OCI-LY7 (cell line): Measurements from ENCODE around the gene SCGN. TPM values are rescaled to one million over a fixed set of nuclear protein-coding genes. Genes with fewer than 3 reads are reported as not detected.

Experiments
- BruUV-seq: library from RNA; stranded (reverse); fragments of 400-500 nt; replicated peaks from 2 replicates; lab custom pipeline; 2021; lab: Mats Ljungman, UMichigan
- CTCF ChIA-PET: fragments of 300-600 bp; sonication (Branson Sonifier 250); formaldehyde crosslinking; loops from one replicate; lab custom pipeline; 2022; ENCODE audit warnings: antibody characterized with exemption; ENCODE audit not compliant: unreplicated experiment; lab: Charles Lee
- POLR2A ChIA-PET: fragments of 300-600 bp; sonication (Branson Sonifier 250); formaldehyde crosslinking; loops from one replicate; lab custom pipeline; 2022; ENCODE audit warnings: antibody characterized with exemption; lab: Charles Lee
- DNase-seq: peaks from one replicate; pipeline ENCODE4 v3.0.0-alpha.2; 2015; ENCODE audit warnings: low spot score
- H2AFZ ChIP-seq: fragments of 200-600 bp; sonication (generic), shearing (Covaris generic); 2 replicates; pipeline ENCODE4 v1.6.1; 2014; ENCODE audit warnings: mild to moderate bottlenecking, antibody characterized with exemption, low read length, moderate library complexity
- H3K27ac ChIP-seq: fragments of 200-600 bp; sonication (generic); 2 replicates; pipeline ENCODE4 v1.5.1; 2014; ENCODE audit warnings: mixed run types, low read depth, mild to moderate bottlenecking, moderate library complexity, low read length, inconsistent platforms; ENCODE audit not compliant: poor library complexity, severe bottlenecking
- H3K36me3 ChIP-seq: fragments of 200-600 bp; sonication (generic); 2 replicates; pipeline ENCODE4 v1.6.1; 2014; ENCODE audit warnings: mild to moderate bottlenecking, antibody characterized with exemption, low read length, moderate library complexity, mixed read lengths; ENCODE audit not compliant: insufficient read depth
- H3K4me1 ChIP-seq: fragments of 200-600 bp; sonication (generic); 2 replicates; pipeline ENCODE4 v1.5.1; 2014; ENCODE audit warnings: mild to moderate bottlenecking, low read length; ENCODE audit not compliant: insufficient read depth, poor library complexity, severe bottlenecking
- H3K4me2 ChIP-seq: fragments of 200-600 bp; sonication (generic); 2 replicates; pipeline ENCODE4 v1.6.1; 2014; ENCODE audit warnings: mild to moderate bottlenecking, low read length
- H3K4me3 ChIP-seq: fragments of 200-600 bp; sonication (generic); 2 replicates; pipeline ENCODE4 v1.5.1; 2014; ENCODE audit warnings: mild to moderate bottlenecking, low read depth, low read length; ENCODE audit not compliant: poor library complexity, severe bottlenecking
- H3K79me2 ChIP-seq: fragments of 200-600 bp; sonication (generic); 2 replicates; pipeline ENCODE4 v1.6.1; 2016; ENCODE audit warnings: low read depth, mild to moderate bottlenecking, low read length, moderate library complexity, mixed read lengths; ENCODE audit not compliant: insufficient read depth
- H3K9me2 ChIP-seq: fragments of 200-600 bp; sonication (generic); 2 replicates; pipeline ENCODE4 v1.6.1; 2016; ENCODE audit warnings: mild to moderate bottlenecking, low read length, mixed read lengths; ENCODE audit not compliant: insufficient read depth
- H3K9me3 ChIP-seq: fragments of 200-600 bp; sonication (generic); 2 replicates; pipeline ENCODE4 v1.6.1; 2014; ENCODE audit warnings: mild to moderate bottlenecking, mixed run types, low read length, mixed read lengths
- H4K20me1 ChIP-seq: fragments of 200-600 bp; sonication (generic); 2 replicates; pipeline ENCODE4 v1.6.1; 2014; ENCODE audit warnings: mild to moderate bottlenecking, antibody characterized with exemption, low read length, moderate library complexity, mixed read lengths; ENCODE audit not compliant: insufficient read depth
- EZH2phosphoT487 ChIP-seq: fragments of 200-600 bp; sonication (generic); IDR thresholded peaks from 2 replicates; pipeline ENCODE4 v1.6.1; 2018; ENCODE audit warnings: low read depth, borderline replicate concordance, mild to moderate bottlenecking, mixed run types, antibody characterized with exemption, low read length, moderate library complexity, mixed read lengths
- intact Hi-C: fragments of 100-400 bp; cut with micrococcal nuclease; formaldehyde crosslinking; loops from one replicate; pipeline ENCODE4 v1.10.0; 2022; ENCODE audit not compliant: unreplicated experiment
- total RNA-seq, 2 experiments: library from RNA; depleted of rRNA in 1 of 2; stranded (reverse); fragments of >200 nt in 1 of 2; shearing (Covaris generic) in 1 of 2; gene quantifications; 2 replicates each; pipeline ENCODE4 v1.2.3, GENCODE V29; 2014 to 2022
- TF ChIP-seq, protein P1 (sequence below): fragments of 200-600 bp; sonication (generic); conservative IDR thresholded peaks from 2 replicates; pipeline ENCODE4 v1.5.1; 2014; ENCODE audit warnings: mild to moderate bottlenecking, antibody characterized with exemption, low read length, moderate library complexity, mixed read lengths

SCGN gene
- total RNA-seq, 2 experiments from 2014 or later = not detected

DNA sequence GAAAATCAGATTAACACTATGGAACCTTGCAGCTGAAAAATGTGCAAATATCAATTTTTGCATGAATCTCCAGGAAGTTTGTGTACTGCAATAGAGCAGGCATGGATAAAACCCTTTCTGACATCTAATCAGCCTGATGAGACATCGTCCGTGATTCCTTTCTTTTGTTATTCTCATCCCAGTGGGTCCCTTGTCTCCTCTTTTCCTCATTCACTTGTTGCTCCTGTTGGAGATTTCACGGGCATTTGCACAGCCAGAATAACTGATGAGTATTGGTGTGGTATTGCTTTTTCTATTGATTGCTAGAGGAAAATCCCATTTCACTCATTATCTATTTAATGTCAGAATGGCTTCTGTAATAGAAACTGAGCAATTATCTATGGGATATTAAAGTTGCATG is 39.9 kb downstream of the SCGN start:
- no peak overlapping the region for H3K4me2 ChIP-seq
- H4K20me1 ChIP-seq = no peaks in the 10 kb centered on the region
- CTCF ChIA-PET = no interaction called here
- H3K27ac ChIP-seq = no peak overlapping the region
- no peaks in the 10 kb centered on the region for H3K9me3 ChIP-seq
- intact Hi-C loops = no loop called here
- POLR2A ChIA-PET = no interaction called here
- no peaks in the 10 kb centered on the region for H3K36me3 ChIP-seq
- no TSS peak for BruUV-seq
- H2AFZ ChIP-seq = no peak overlapping the region
- no peaks in the 10 kb centered on the region for H3K79me2 ChIP-seq
- DNase-seq = no peak
- no peaks in the 10 kb centered on the region for H3K4me1 ChIP-seq
- no peak overlapping the region for H3K4me3 ChIP-seq
- no peak for TF ChIP-seq EZH2phosphoT487
- TF ChIP-seq, protein P1, sequence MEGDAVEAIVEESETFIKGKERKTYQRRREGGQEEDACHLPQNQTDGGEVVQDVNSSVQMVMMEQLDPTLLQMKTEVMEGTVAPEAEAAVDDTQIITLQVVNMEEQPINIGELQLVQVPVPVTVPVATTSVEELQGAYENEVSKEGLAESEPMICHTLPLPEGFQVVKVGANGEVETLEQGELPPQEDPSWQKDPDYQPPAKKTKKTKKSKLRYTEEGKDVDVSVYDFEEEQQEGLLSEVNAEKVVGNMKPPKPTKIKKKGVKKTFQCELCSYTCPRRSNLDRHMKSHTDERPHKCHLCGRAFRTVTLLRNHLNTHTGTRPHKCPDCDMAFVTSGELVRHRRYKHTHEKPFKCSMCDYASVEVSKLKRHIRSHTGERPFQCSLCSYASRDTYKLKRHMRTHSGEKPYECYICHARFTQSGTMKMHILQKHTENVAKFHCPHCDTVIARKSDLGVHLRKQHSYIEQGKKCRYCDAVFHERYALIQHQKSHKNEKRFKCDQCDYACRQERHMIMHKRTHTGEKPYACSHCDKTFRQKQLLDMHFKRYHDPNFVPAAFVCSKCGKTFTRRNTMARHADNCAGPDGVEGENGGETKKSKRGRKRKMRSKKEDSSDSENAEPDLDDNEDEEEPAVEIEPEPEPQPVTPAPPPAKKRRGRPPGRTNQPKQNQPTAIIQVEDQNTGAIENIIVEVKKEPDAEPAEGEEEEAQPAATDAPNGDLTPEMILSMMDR = no peak
- H3K9me2 ChIP-seq = 0 out of 2 replicates have a peak, but pooled peaks cover 3% of the 10 kb centered on the region

DNA sequence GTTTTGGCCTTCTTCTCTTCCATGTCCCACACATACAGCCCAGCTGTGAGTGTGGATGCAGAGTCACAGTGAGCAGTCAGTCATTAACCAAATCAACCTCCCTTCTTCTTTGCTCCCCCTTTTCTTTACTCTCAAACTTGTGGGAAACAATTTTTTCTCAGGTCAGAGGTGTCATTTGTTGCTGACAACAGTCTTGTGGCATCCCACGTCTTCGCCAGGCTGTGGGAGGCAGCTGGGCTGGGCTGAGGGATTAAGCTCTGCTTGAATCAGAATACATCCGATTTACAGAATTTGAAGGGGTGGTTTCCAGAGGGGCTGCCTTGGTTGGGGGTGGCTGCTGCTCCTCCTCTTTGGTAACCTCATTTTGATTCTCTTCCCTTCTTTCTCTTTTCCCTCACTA is 40.5 kb downstream of the SCGN start:
- Histone ChIP-seq H4K20me1 (no peaks in the 10 kb centered on the region), H3K4me3 (no peak overlapping the region), H3K4me1 (no peaks in the 10 kb centered on the region), H2AFZ (no peak overlapping the region), H3K36me3 (no peaks in the 10 kb centered on the region), H3K4me2 (no peak overlapping the region), H3K27ac (no peak overlapping the region), H3K79me2 (no peaks in the 10 kb centered on the region), H3K9me2 (0 out of 2 replicates have a peak, but pooled peaks cover 3% of the 10 kb centered on the region), H3K9me3 (no peaks in the 10 kb centered on the region)
- DNase-seq = no peak
- POLR2A ChIA-PET = no interaction called here
- CTCF ChIA-PET = interaction anchor here (0.7 kb wide), 1 partner anchor 427 kb away, joined by 3 read pairs; no protein-coding TSS in a partner anchor
- TF ChIP-seq, protein P1 = no peak
- no peak for TF ChIP-seq EZH2phosphoT487
- BruUV-seq = no TSS peak
- intact Hi-C loops = no loop called here

DNA sequence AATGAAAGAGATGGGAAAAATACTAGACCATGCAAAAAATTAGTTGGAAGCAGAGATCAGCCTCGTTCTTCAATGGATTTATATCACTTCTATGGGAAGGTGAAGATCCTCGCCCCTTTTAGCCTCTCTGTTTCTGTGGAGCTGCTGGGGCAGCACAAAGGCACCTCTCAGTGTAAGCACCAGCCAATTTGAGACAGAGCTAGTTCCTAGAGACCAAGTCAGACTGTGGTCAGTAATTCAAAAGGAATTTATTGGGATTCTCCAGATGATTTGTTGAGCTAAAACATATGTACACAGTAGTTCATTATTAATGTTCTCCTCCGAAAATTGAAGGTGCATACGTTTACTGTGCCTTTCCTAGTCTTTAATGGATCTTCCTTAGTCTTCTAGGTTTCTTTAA is 42.4 kb downstream of the SCGN start:
- Histone ChIP-seq H3K4me3 (no peak overlapping the region), H3K4me1 (no peaks in the 10 kb centered on the region), H3K79me2 (no peaks in the 10 kb centered on the region), H3K9me3 (no peaks in the 10 kb centered on the region), H2AFZ (no peak overlapping the region), H3K9me2 (0 out of 2 replicates have a peak, but pooled peaks cover 1% of the 10 kb centered on the region), H3K36me3 (no peaks in the 10 kb centered on the region), H3K4me2 (no peak overlapping the region), H4K20me1 (no peaks in the 10 kb centered on the region), H3K27ac (no peak overlapping the region)
- intact Hi-C loops = no loop called here
- CTCF ChIA-PET = no interaction called here
- TF ChIP-seq EZH2phosphoT487 = no peak
- TF ChIP-seq, protein P1 = no peak
- POLR2A ChIA-PET = interaction anchor here (0.5 kb wide), 1 partner anchor 107 kb away, joined by 3 read pairs; no protein-coding TSS in a partner anchor
- no peak for DNase-seq
- no TSS peak for BruUV-seq
